Activated CD4-positive, alpha-beta T cell treated with anti-CD3 and anti-CD28 coated beads, Interleukin-2, amount 50 U/mL, for 4 hours (primary cell): Measurements from ENCODE around the gene MAP2K1.
"Not testable (repeated sequence)": the region's sequence is repeated elsewhere in the genome, so short reads cannot be mapped to it uniquely, and the experiment has no call there.

Experiments used
- DNase-seq, 2 experiments: peaks; one replicate each; pipeline ENCODE4 v3.0.0-alpha.2; 2020

Gene MAP2K1

DNA sequence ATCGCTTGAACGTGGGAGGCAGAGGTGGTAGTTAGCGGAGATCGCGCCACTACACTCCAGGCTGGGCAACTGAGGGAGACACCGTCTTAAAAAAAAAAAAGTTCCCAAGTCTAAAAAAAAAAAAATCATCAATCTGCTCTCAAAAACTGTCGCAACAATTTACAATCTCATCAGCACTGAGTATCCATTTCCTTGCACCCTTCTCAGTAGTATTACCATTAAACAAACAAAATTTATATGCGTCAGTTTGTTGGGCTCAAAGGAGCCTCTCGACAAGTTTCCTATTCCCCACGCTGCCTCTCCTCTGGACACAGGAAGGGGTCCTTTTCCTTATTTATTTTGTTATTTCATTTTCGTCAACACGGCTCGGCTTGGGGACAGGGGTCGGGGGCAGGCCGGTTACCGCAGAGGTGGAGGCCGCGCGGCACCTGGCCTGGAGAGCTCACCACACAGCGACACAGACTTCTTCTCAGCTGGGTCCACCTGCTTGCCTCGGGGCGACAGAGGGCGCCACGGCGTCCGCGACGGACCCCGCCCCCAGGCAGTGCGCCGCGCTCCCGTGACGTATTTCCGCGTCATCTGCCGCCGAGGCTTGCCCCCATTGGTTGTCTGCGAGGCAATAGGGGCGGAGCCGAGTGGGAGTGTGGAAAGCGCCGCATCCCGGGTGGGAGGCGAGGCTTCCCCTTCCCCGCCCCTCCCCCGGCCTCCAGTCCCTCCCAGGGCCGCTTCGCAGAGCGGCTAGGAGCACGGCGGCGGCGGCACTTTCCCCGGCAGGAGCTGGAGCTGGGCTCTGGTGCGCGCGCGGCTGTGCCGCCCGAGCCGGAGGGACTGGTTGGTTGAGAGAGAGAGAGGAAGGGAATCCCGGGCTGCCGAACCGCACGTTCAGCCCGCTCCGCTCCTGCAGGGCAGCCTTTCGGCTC, at the start of gene MAP2K1:
MAP2K1 (plus strand) TSS at position 709 of the 920 bp plus-strand sequence. CDS start 436 bp downstream, outside the sequence.
- DNase-seq, result peak; percentile 99

DNA sequence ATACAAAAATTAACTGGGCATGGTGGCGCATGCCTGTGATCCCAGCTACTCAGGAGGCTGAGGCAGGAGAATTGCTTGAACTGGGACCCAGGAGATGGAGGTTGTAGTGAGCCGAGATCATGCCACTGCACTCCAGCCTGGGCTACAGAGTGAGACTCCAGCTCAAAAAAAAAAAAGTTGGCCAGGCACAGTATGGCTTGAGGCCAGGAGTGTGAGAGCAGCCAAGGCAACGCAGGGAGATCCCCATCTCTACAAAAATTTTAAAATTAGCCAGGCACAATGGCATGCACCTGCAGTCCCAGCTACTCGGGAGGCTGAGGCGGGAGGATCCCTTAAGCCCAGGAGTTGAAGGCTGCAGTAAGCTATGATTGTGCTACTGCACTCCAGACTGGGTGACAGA, 38.2 kb upstream of the MAP2K1 start:
- DNase-seq, result not testable (repeated sequence)

GRCh38 chr15:66356077-66356358, 30.7 kb upstream of the MAP2K1 start:
- DNase-seq, result no peak

- DNase-seq, result peak; percentile 95 to 96
Observed at GRCh38 chr15:66356359-66357236, 30.1 kb upstream of the MAP2K1 start, which contains the start of gene TIPIN. TSS of gene TIPIN (minus strand) at chr15:66356685. CDS start at chr15:66352947, 3,738 bp downstream.

DNA sequence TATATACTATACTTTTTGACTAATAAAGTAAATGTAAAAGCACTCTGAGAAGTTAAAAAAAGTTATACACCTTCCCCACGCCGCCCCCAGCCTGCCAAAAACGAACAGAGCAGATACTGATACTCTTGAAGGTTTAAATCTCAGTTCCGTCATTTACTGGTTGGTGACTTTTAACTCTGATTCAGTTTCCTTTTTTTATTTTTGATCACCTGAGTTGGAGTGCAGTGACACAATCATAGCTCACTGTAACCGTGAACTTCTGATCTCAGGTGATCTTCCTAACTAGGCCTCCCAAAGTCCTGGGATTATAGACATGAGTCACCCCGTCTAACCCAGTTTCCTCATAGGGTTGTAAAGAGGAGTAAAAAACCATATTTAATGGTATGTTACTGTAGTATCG, 27.0 kb upstream of the MAP2K1 start:
- DNase-seq, result no peak

- not testable (repeated sequence) for DNase-seq
Observed at GRCh38 chr15:66361745-66362460, 24.8 kb upstream of the MAP2K1 start.

GRCh38 chr15:66362776-66363175, 23.9 kb upstream of the MAP2K1 start:
- no peak for DNase-seq

GRCh38 chr15:66364944-66365528, 21.7 kb upstream of the MAP2K1 start:
- no peak for DNase-seq

- no peak for DNase-seq
Observed at GRCh38 chr15:66369773-66370651, 16.7 kb upstream of the MAP2K1 start.

GRCh38 chr15:66374179-66374578, 12.5 kb upstream of the MAP2K1 start:
- DNase-seq, result no peak

DNA sequence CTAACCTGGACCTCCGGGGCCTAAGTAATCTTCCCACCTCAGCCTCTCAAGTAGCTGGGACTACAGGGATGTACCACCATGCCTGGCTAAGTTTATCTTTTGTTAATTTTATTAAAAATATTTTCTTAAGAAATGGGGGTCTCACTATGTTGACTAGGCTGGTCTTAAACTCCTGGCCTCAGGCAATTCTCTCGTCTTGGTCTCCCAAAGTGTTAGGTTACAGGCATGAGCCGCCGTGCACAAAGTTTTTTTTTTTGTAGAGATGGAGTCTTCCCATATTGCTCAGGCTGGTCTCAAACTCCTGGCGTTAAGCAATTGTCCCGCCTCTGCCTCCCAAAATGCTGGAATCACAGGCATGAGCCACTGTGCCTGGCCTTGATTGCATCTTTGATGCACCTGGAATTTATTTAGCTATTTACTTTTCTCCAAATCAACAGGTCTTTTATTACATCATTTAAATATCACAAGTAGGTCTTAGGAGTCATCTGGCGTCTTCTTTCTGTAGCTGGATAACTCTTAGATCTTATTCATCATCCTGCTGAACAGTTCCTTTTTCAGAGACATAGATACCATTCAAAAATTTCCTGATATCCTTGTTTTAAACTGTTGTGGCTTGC, 7.8 kb upstream of the MAP2K1 start:
- DNase-seq, result no peak

GRCh38 chr15:66381376-66381775, 5.3 kb upstream of the MAP2K1 start:
- not testable (repeated sequence) for DNase-seq

GRCh38 chr15:66387163-66388042, 691 bp downstream of the MAP2K1 start:
- DNase-seq, result peak; percentile 76 to 82

- DNase-seq, result no peak
Observed at GRCh38 chr15:66388043-66388363, 1.3 kb downstream of the MAP2K1 start.

GRCh38 chr15:66388576-66388975, 1.9 kb downstream of the MAP2K1 start:
- DNase-seq, result no peak

DNA sequence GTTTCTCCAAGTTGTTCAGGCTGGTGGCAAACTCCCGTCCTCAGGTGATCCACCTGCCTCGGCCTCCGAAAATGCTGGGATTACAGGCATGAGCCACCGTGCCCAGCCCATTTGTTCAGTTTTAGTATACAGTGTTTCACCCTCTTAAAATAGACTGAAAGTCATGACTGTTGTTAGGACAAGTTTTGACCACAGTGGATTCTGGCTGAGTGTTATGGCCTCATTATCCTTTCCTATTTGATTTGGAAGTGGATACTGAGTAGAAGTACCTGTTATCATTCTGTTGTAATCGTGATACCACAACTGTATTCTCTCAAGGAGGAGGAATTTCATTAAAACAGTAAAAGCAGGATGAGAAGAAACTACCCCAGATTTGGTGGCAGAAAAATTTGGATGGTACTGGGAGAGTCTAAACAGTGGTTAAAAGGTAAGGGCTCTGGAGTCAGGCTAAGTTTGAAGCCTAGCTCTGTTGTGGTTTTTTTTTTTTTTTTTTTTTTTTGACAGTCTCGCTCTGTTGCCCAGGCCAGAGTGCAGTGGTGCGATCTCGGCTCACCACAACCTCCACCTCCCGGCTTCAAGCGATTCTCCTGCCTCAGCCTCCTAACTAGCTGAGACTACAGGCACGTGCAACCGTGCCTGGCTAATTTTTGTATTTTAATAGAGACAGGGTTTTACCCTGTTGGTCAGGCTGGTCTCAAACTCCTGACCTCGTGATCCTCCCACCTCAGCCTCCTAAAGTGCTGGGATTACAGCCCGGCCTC, 2.6 kb downstream of the MAP2K1 start:
- no peak for DNase-seq

DNA sequence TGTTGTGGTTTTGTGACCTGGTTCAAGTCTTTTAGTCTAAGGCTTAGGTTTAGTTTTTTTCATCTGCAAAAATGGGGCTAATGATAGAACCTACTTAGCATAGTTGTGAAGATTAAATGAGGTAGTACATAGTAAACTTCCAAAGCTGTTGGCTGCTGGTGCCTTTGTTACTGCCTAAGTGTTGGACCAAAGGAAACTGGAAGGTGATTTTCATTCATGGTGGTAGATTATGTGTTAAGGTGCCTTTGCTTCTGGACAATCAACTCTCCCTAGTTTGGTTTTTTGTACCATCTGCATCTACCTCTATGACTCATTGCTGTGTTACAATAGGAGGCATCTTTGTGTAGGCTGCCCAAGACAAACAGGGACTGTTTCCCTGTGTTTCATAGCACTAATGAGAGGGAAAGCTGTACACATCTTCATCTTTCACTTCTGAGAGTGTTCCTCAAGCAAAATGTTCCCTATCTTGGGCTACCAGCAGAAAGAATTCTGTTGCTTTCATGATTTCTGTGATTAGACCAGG, 3.2 kb downstream of the MAP2K1 start:
- no peak for DNase-seq

GRCh38 chr15:66390678-66391077, 4.0 kb downstream of the MAP2K1 start:
- no peak for DNase-seq

GRCh38 chr15:66393037-66393436, 6.3 kb downstream of the MAP2K1 start:
- not testable (repeated sequence) for DNase-seq
